H1 (cell line): ENCODE data around the gene ART5. TPM values are rescaled to one million over a fixed set of nuclear protein-coding genes. Genes with fewer than 3 reads are reported as not detected.

Experiments used
- CREB1 ChIP-seq: IDR thresholded peaks from 2 replicates; pipeline ENCODE4 v1.6.1; 2012; ENCODE audit warnings: inconsistent platforms
- EGR1 ChIP-seq: IDR thresholded peaks from 2 replicates; pipeline ENCODE4 v1.6.1; 2011; ENCODE audit warnings: low read depth, low read length, borderline replicate concordance
- HDAC2 ChIP-seq, 2 experiments: fragments of 300-600 bp in 1 of 2; sonication (generic) in 1 of 2; IDR thresholded peaks; 2 replicates each; pipeline ENCODE4 v1.6.1; 2011 to 2012; ENCODE audit warnings: low read depth in 2 of 2, low read length in 2 of 2, mild to moderate bottlenecking in 2 of 2, moderate library complexity in 2 of 2, borderline replicate concordance in 1 of 2, inconsistent platforms in 1 of 2
- JUND ChIP-seq: IDR thresholded peaks from 2 replicates; pipeline ENCODE4 v1.6.1; 2011; ENCODE audit warnings: mild to moderate bottlenecking, improper control_type of control experiment, low read length
- POLR2A ChIP-seq, 2 experiments: IDR thresholded peaks; 1 replicate in 1 of 2; 2 replicates in 1 of 2; pipeline ENCODE4 v1.6.1; 2011; ENCODE audit warnings: low read depth in 2 of 2, low read length in 2 of 2, mild to moderate bottlenecking in 2 of 2; ENCODE audit errors: control extremely low read depth in 1 of 2
- SIN3A ChIP-seq, 2 experiments: IDR thresholded peaks in 1 of 2; conservative IDR thresholded peaks in 1 of 2; 2 replicates each; pipeline ENCODE4 v1.6.1; 2011 to 2012; ENCODE audit warnings: low read length in 2 of 2, improper control_type of control experiment in 1 of 2, low read depth in 1 of 2, mild to moderate bottlenecking in 1 of 2
- ZNF274 ChIP-seq: IDR thresholded peaks from 2 replicates; pipeline ENCODE4 v1.7.0; 2012; ENCODE audit warnings: low read length, borderline replicate concordance; ENCODE audit errors: extremely low read depth
- polyA plus RNA-seq, 7 experiments: library from polyadenylated mRNA; depleted of rRNA in 3 of 7; stranded (reverse) in 5 of 7; unstranded in 2 of 7; fragments of >200 nt in 5 of 7; fragments of 200-250 nt in 2 of 7; gene quantifications; 1 replicate in 5 of 7; 2 replicates in 1 of 7; 4 replicates in 1 of 7; pipeline versions ENCODE4 v1.2.1 to v1.2.3, GENCODE V29; 2011 to 2013; ENCODE audit warnings: missing spikeins in 2 of 7, mixed read lengths in 2 of 7
- total RNA-seq: library from RNA; stranded (reverse); fragmentation: NEBNext Ultra II Directional; extraction: Animal tissue kit (Norgen Biotek cat#: 25700); gene quantifications from 2 replicates; pipeline ENCODE4 v1.2.1, GENCODE V29; 2021

Gene ART5
- total and polyA plus RNA-seq, 2 of the 8 experiments (the other 6 are each of a cell fraction or from before 2014, with no cell fraction given) = 6.0 to 7.5 TPM

DNA sequence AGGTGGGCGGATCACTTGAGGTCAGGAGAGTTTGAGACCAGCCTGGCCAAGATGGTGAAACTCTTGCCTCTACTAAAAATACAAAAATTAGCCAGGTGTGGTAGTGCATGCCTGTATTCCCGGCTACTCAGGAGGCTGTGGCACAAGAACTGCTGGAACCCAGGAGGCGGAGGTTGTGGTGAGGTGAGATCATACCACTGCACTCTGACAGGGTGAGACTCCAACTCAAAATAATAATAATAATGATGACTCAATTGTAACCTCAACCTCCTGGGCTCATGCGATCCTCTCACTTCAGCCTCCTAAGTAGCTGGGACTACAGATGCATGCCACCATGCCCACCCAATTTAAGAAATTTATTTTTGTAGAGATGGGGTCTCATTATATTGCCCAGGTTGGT, 45.0 kb upstream of the ART5 start (continued):
- TF ChIP-seq HDAC2 (IDR thresholded peaks at IDR 0.05; ENCODE audit: borderline replicate concordance in 1 of 2, low read depth in 2 of 2, low read length in 2 of 2) = no peak
- no peak for TF ChIP-seq CREB1
- no peak for TF ChIP-seq POLR2A (IDR thresholded peaks at IDR 0.05; ENCODE audit: control extremely low read depth in 1 of 2, low read depth in 2 of 2, low read length in 2 of 2)
- TF ChIP-seq SIN3A (conservative IDR thresholded peaks at IDR 0.05 in 1 of 2, IDR thresholded peaks at IDR 0.05 in 1 of 2; ENCODE audit: low read depth in 1 of 2, low read length in 2 of 2) = no peak
- TF ChIP-seq EGR1 = no peak
- no peak for TF ChIP-seq JUND
- TF ChIP-seq ZNF274 = no peak
